Glomerular endothelial cell (primary cell): Measurements from ENCODE around the gene GIGYF2. TPM values are rescaled to one million over a fixed set of nuclear protein-coding genes. Genes with fewer than 3 reads are reported as not detected.
"Not testable (repeated sequence)": the region's sequence is repeated elsewhere in the genome, so short reads cannot be mapped to it uniquely, and the experiment has no call there.

Experiments used
- DNase-seq: peaks from one replicate; pipeline ENCODE4 v3.0.0-alpha.2; 2011; ENCODE audit warnings: low read depth, low spot score; ENCODE audit errors: extremely low read depth
- total RNA-seq: library from RNA; depleted of rRNA; stranded (reverse); fragments of >200 nt; gene quantifications from 2 replicates; pipeline ENCODE4 v1.2.3, GENCODE V29; 2015

GIGYF2 gene
- total RNA-seq, 1 donor from 2014 or later = 52.5 TPM

DNA sequence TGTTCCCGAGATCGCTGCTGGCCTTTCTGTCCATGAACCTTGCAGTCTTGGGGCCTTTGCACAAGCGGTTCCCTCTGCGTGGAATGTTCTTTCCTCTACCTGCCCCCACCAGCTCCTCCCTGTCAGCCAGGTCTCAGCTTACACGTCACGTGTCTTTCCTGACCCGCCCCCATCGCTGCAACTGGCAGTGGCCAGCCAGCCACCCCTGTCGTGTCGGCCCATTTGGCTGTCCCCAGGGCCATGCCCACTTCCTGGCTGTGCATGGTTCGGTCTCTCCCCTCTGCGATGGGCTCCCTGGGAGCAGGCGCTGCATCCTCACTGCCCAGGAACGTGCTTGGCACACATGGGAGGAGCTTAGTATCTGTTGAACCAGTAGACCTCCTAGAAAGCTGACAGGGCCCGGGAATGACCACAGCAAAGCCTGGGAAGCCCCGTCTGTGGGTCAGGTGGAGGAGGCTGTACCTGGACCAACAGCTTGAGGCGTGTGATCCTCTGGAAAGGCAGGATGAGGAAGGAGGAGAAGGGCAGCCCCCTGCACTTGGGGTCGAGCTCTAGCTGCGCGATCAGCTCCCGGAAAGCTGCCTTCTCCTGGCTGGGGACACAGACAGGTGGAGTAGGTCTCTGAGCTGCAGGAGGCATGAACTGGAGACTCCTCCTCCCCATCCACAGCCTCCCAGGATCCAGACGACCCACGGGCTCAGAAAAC lies 193.9 kb downstream of the GIGYF2 start:
- DNase-seq = no peak

DNA sequence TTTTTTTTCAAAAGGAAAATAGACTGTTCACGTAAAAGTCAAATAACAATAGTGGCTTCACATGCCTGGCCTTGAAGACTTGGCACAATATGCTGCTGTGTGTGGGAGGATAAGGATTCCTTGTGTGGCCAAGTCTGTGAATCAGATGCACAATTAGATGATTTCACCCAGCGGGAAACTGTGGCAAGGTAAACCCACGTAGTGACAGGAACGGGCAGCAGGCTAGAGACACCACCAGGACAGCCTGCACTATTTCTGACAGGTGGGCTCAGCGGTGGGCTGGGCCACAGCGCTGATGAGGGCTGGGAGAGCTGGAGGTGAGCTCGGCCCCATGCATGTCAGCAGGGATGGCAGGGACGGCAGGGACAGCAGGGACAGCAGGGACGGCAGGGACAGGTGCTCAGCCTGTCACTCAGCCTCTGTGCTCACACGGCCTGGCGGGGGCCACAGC lies 194.5 kb downstream of the GIGYF2 start:
- DNase-seq = no peak

DNA sequence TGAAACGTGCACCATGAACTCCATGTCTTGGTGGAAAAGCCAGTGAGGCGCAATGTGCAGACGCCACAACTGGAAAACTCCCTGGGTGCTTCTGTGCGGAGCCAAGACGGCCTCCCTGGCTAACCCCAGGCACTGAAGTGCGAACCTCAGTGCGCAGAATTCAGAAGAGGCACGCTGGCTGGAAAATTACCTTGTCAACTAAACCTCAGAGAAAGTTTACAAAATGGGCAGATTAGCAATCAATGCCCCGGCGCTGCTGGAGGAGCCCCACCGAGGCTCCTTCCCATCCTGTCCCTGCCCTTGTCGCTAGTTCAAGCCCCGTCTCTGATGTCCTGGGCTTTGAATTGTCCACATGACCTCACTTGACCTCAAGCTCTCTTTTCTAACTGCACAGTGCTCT lies 195.1 kb downstream of the GIGYF2 start:
- no peak for DNase-seq

DNA sequence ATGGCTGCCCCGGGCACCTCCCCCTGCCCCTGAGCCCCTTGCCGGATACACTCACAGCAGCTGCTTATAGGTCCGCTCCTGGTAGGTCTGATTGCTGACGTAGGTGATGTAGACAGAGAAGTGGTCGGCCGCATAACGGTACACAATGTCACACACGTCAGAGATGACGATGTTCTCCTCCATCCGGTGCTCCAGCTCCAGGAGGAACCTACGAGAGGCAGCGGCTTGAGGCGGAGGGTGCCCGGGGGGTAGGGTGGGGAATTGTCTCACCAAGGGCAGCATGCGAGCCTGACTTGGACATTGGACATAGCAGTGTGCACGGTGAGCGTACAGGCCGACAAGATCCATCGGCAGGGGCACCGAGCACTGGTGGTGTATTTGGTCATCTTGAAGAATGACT lies 195.7 kb downstream of the GIGYF2 start:
- no peak for DNase-seq

DNA sequence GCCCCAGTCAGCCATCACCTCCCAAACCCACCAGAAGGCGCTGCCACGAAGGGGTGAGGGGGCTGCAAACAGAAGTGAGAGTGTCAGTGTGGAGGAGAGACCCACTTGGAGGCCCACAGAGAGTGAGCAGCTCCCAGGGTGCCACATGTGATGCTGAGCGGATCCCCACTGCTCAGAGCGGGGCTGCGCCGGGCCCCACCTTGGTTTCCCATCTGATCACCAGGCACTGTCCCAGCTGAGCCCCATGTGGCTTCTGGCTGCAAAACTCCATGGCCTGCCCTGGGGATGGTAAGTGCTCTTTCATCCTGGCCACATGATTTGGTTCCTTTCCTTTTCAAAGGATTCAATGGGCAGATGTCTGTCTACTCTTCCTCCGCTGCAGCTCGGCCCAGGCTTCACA lies 196.7 kb downstream of the GIGYF2 start:
- DNase-seq = no peak

DNA sequence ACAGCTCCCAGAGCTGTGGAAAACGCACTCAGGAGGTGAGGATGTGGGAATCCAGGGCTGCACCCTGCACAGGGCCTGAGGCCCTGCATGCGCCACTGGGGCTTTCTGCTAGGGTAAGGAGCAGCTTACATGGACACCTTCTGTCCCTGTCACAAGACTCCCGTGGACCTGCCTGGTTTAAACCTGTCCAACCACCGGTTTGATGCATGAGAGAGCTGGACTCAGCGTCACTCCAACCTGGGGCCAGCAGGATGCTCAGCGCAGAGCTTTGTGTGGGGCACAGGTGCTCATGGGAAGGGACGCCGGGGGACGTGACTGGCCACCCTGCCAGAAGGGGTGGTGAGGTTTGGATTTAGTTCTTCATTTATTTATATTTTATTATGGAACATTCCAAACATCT lies 197.1 kb downstream of the GIGYF2 start:
- no peak for DNase-seq

DNA sequence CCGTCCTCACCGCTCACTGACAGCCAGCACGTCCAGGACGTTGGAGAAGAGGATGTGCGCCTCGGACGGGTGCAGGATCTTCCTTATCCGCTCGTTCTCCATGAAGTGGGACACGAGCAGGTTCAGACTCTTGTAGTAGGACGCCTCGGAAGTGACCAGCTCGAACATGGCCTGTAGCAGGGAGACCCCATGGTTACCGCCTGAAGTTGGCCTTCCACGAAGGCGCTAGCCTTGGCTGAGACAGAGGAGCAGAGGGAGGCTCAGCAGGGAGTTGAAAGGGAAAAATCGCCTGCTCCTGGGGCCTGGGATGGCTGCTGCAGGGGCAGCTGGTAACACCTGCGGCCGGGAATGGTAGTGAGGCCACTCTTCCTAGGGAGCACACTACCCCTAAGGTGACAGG lies 197.6 kb downstream of the GIGYF2 start:
- no peak for DNase-seq

DNA sequence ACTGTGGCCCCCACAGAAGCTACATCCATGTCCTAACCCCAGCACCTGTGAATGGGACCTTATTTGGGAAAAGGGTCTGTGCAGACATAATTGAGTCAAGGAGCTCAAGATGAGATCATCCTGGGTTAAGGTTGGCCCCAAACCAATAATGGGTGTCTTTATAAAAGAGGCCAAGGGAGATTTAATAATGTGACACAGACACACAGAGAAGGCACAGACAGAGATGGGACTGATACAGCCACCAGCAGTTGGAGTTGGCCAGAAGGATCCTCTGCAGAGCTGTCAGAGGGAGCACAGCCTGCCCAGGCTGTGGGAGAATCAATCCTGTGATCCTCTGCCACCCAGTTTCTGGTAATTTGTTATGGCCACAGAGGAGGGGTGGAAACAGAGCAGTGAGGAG lies 199.0 kb downstream of the GIGYF2 start:
- DNase-seq = no peak

DNA sequence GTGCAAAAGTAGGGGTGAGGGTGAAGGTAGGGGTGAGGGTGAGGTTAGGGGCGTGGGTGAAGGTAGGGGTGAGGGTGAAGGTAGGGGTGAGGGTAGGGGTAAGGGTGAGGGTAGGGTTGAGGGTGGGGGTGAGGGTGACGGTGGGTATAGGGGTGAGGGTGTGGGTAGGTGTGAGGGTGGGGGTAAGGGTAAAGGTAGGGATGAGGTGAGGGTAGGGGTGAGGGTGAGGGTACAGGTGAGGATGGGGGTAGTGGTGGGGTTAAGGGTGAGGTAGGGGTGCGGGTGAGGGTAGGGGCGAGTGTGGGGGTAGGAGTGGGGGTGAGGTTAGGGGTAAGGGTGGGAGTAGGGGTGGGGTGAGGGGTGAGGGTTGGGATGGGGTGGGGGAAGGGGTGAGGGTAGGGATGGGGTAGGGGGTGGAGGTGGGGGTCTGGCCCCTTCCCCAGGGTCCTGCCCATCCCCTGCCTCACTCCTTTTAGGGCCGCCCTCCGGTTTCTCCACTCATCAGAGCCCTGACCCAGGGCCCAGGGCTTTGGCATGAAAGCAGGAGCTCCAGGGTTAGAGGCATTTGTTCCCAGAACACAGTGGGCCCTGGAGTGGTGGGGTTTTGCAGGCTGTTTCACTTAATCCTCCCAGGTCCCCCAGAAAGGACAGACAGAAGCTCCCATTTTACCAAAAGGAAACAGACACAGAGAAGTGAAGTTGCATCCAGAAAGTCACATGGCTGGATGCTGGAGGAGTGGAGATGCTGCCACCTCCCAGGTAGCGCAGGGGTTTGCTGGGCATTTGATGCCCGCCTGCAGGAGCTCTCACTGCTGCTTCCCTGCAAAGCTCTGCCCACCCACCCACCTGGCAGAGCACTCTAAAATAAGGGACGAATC lies 199.8 kb downstream of the GIGYF2 start:
- DNase-seq = no peak

DNA sequence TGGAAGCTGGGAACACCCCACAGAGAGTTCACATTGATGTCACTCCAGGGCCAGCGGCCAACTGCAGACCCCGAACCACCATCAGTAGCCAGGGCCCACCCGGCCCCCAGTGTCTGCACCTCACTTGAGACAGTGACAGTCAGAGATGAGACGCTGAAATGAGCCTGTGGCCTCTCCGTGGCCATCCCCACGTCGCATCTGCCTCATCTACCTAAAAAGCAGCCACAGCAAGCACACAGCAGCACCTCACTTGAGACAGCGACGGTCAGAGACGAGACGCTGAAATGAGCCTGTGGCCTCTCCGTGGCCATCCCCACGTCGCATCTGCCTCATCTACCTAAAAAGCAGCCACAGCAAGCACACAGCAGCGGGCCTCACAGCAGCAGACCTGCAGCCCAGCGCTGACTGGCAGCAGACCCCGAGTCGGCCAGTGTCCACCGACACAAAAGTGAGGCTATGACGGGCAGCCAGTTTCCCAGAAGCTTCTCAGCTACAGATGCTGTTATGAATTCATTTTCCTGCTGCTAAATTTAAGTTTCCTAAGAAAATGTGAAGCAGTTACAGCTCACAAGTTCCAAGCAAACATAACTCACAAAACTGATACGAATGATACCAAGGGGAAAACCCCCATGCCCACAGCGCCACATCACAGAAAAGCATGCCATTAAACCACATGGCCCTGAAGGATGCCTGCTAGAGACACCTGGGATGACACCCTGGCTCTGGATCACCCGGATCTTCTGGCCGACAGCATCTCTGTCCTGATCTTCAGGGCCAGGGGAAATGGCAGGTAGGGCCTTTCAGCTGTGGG lies 200.7 kb downstream of the GIGYF2 start:
- DNase-seq = no peak

DNA sequence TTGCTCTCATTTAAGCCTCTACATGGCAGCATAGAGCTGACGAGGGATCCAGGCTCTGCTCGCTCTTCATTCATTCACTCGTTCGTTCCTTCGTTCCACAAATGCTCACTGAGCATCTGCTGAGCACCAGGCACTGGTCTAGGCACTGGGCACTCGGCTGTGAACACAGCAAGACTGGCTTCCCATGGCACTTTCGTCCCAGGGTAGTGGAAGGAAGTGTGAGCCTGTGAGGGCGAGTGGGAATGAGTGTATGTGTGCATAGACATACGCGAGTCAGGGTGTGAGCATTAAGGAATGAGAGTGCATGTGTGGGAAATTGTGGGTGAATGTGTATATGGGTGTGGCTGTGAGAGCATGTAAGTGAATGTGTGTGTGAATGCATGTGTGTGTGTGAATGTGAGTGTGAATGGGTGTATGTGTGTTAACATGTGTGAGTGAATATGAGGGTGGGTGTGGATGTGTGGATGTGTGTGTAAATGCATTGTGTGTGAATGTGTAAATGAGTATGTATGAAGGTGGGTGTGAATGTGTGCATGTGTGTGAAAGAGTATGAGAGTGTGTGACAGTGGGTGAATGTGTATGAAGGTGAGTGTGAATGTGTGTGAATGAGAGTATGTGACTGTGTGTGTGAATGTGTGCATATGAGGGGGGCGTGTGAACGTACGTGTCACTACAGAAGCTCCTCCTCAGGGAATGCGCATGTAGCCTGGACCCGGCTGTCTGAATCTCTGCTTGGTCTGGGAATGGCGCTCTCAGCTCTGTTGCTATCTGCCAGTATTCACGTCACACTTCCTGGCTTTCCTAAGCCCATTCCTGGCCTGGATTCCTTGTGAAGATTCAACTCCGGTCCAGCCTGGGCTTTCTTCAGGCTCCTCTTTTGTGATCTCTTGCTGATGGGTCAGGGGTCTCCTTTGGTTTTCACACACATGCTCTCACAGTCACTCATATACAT lies 201.7 kb downstream of the GIGYF2 start:
- peak; percentile 50 for DNase-seq

DNA sequence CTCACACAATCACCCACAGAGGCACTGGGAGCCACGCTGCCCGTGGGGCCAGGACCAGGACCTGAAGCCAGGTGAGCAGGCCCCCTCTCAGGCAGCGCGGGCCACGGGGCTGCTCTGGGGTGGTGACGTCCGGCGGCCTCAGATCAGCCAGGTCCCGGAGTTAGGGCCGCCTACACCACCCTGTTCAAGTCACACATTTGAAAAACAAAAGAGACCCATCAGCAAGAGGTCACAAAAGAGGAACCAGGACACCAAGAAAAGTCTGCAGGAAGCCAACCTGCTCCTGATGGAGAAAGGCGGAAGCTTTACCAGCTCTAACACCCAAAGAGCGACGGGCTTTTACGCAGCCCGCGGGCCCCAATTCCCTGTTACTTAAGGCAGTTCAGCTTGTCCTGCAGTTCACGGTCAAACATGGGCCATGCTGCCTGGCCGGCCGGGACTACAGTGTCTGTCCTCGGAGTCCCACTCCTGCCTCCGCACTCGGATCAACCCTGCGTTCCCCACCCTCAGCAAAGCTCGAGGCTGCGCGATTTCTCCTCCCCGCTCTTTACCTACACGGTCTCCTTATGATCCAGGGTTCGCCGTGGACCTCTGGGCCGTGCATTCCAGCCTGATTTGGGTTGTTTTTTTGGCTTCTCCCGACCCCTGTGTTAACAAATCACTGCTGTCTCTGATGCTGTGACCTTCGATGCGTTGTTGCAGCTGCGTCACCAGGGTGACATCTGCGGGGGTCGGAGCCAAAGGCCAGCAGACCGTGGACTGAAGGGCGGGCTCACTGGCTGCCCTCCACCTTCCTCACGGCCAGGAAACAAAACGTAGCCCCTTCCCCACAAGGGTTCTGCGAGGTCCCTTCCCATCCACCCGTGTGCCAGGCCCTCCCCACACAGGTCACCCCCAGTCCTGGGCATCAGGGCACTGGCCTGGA lies 203.9 kb downstream of the GIGYF2 start:
- no peak for DNase-seq

DNA sequence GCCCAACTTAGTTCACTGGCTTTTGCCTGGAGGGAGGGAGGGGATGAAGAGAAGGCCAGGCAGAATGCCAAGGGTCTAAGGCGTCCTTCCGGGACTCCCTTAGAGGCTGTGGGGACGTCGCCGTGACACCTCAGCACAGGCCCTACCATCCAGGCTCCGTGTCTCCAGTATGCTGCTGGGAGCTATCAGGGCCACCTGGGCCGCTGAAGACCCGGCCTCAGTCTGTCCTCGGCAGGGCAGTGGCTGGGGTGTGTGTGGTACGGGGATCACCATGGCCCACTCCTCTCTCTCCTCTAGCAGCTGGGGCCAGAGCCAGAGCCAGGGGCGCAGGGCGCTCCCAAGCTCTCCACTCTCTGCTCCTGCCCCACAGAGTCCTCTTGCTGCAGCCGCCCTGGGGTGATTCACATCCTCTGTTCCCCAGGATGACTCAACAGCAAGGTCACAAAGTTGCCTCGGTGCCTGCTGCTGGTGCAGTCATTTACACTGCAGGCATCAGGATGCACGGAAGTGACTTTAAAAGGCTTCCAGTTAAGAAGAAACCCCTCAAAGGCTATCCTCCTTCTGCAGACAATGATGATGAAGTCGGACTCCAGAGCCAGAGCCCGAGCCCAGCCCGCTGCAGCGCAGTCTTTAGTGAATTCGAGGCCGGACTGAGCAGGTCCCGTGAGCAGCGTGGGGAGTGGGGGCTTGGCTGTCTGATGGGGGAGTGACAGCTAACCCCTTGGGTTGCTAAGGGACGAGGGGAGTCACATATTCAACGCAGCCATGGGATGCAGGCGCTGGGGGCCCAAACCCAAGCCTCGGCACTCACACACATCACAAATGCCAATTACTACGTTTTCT lies 204.8 kb downstream of the GIGYF2 start:
- peak; percentile 60 for DNase-seq

DNA sequence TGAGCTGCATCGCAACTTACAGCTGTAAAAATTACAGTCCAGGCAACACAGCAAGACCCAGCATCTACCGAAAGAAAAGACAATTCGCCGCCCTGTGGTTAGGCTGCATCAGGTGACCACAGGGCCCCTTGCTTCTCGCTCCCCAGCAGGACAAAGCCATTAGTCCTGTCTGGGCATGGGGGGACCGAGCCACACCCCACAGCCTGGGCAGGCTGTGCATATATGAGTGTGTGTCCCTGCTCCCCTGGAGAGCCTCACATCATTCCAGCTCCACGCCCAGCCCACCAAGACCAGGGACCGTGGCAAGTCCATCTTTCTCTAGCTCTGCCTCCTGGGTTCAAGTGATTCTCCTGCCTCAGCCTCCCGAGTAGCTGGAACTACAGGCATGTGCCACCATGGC lies 206.9 kb downstream of the GIGYF2 start:
- DNase-seq = no peak

DNA sequence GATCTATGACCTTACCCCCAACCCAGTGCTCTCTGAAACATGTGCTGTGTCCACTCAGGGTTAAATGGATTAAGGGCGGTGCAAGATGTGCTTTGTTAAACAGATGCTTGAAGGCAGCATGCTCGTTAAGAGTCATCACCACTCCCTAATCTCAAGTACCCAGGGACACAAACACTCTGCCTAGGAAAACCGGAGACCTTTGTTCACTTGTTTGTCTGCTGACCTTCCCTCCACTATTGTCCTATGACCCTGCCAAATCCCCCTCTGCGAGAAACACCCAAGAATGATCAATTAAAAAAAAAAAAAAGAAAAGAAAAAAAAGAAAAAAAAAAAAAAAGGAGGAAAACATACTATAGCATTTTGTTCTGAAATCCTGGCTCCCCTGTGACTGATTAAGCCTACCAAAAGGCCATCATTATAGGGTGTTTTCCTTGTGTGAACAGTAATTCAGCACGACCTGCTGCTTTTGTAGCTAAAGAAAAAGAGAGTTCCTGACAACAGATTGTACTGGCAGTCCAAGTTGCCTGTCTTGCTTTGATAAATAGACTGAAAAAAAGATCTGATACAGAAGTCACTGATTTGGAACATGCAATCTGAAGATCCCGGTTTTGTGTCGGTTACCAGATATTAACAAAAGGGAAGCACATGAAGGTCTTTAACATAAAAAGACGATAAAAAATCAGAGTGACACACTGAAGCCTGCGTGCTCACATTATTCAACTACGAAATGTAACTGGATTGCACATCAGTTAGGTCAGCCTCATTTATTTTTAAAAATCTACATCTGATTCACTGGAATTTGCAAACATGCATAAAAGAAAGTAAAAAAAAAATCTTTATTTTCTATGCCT lies 210.0 kb downstream of the GIGYF2 start:
- DNase-seq = not testable (repeated sequence)

DNA sequence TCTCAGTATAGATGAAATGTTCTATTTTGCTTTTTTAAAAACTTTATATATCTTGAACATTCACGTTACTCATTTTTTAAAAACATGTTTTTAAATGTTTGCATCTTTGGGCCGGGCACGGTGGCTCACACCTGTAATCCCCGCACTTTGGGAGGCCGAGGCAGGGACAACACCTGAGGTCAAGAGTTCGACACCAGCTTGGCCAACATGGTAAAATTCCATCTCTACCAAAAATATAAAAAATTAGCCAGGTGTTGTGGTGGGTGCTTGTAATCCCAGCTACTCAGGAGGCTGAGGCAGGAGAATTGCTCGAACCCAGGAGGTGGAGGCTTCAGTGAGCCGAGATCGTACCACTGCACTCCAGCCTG lies 210.6 kb downstream of the GIGYF2 start:
- not testable (repeated sequence) for DNase-seq

DNA sequence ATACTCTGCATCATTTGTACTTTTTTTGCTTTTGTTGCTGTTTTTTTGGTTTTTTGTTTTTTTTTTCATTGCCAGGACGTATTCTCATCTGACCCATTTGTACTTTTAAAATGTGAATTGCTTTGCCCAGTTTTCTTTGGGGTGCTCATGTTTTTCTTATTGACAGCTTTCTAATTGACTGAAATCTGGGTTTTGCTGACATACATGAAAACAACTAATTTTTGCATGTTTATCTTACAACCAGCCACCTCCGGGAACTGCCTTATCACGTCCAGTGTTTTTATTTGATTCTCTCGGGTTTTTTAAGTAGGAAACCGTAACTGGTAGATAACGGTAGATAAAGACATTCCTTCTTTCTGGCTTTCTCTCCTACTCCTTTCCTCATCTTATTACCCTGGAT lies 211.6 kb downstream of the GIGYF2 start:
- DNase-seq = no peak
